Stimulated activated CD4-positive, alpha-beta T cell treated with anti-CD3 and anti-CD28 coated beads, Interleukin-2, amount 100 ng/mL, for 24 hours (primary cell): ENCODE results near the gene PPP4R2.
A peak's percentile ranks its signal among the peaks of the same experiment; 100 is the strongest.

Experiments used
- DNase-seq, 2 donors: peaks; one replicate each; pipeline ENCODE4 v3.0.0-alpha.2; 2020

PPP4R2 gene

DNA sequence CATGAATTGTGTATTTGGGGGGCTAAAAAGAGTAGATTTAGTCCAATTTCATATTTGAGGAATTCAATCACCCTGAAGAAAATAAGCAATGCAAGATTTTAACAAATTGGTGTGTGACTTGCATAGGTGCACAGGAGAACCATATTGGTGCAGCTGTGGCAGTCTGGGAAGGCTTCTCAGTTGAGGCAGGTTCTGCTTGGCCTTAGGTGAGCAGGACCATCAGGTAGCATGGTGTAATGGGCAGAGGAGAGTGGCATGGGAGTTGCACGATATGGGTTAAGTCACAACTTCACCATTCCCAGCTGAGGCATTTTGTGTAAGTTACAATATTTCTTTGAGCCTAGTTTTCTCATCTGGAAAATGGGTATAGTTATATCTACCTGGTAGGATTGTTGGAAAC, 75.3 kb downstream of the PPP4R2 start:
- no peak for DNase-seq

DNA sequence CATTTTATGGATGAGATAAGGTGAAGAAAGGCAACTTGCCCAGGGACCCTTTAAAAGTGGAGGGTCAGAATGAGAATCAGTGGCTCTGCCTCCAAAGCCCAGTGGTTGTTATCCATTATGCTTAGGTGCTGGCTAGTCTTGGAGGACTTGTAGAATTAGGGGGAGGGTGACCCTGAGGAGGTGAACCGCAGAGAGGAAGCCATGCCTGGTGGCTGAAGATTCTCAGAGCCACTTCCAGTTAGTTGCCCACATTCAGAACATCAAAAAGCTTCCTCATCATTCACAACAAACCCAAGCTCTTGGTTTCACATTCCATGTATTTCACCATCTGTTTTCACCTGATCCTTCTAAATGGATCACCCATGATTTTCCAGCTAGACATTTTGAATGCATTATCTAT, 76.0 kb downstream of the PPP4R2 start:
- no peak for DNase-seq

GRCh38 chr3:73073091-73073707, 76.6 kb downstream of the PPP4R2 start:
- no peak for DNase-seq

GRCh38 chr3:73074781-73075180, 78.2 kb downstream of the PPP4R2 start:
- no peak for DNase-seq

- DNase-seq: peak in 1 of 2 donors; percentile 18
These were observed 83.8 kb downstream of the PPP4R2 start for GRCh38 chr3:73080216-73080966.

DNA sequence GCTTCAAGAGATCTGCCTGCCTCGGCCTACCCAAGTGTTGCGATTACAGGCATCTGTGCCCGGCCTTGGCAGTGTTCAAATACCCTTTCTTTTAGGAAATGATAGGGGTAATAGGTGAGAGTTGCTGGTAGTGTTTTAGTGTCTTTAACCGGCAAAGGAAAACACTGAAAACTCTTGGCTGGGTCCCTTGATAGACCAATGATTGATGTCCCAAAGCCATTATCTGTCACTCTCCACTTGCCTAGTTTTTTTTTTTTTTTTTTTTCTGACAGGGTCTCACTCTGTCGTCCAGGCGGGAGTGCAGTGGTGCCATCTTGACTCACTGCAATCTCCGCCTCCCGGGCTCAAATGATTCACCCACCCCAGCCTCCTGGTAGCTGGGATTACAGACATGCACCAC, 84.5 kb downstream of the PPP4R2 start:
- DNase-seq: no peak

- no peak for DNase-seq
These were observed 87.6 kb downstream of the PPP4R2 start for GRCh38 chr3:73084170-73084569.

DNA sequence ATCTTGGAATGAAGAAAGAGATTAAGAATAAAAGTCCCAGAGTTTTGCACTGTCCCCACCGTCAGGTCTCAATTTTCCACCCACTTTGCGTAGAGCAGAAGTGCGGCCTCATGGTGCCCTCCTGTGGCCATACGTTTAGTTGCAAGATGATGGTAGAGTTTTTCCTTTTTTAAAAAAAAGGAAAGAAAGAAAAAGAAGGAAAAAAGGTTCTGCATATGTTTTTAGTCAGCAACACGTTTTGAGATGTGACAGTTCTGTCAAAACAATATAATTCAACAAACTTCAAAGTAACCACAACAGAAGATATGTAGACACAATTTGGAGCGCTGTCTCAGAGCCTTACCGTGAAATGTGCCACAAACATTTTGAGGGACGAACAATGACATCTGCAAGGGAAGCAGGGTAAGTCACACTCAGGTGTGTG, 89.5 kb downstream of the PPP4R2 start:
- DNase-seq: peak; percentile 57 to 64

GRCh38 chr3:73094129-73094528, 97.5 kb downstream of the PPP4R2 start:
- DNase-seq: no peak

DNA sequence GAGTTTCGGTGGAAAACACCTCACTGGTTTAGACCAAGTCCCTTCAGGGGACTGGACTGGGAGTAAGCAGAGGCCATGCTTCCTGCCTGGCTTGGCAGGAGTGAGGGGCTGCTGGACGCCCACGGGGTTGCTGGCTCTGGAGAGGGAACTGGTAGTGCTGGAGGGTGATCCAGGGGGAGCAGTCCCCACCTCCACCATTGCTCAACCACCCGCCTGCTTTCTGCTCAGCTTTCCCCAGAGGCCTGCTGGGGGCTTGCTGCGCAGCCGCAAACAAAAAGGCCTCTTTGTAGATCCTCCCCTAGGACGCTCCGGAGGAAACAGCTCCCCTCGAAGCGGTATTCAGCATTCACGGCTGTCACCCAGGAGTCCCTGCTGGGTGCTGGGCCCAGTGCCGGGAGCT, 98.3 kb downstream of the PPP4R2 start:
- no peak for DNase-seq

- no peak for DNase-seq
These were observed 99.6 kb downstream of the PPP4R2 start for GRCh38 chr3:73096169-73096568.

- DNase-seq: no peak
These were observed 101.4 kb downstream of the PPP4R2 start for GRCh38 chr3:73098026-73098425.

- no peak for DNase-seq
These were observed 102.3 kb downstream of the PPP4R2 start for GRCh38 chr3:73098873-73099272.

DNA sequence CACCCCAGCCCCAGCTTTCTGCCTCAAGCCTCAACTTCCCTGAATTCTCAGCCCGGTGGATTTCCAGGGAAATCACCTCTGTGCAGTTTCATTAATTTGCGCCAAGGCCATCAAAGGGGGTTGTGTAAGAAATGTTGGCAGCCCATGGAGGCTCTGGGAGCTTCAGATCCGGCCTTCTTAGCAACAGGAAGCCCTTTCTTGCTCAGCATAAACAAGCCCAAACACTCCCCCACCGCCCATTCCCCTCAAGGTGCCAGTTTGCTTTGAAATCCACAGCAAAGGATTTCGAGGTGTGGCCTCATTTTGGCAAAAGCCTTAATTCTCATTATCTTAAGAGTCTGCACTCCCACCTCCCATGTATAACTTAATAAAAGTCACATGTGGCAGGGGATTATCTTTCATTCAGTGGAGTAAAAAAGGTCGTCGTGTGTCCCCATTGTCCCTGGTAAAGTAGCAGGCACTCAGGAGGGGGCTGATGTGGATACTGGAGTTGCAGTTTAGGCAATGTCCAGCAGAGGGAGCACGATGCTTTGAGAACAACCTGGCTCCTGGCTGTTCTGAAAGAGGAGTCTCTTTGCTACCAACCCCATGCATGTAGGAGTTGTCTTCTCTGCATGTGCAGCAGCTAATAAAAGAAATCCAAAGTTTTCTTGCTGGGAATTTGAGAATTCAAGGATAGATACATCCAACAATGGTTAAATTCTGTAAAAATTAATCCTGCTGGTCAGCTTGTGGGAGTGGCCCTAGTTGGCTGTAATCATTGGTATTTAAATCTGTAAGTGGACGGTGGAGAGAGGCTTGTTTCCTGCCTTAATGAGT, 104.3 kb downstream of the PPP4R2 start:
- peak; percentile 84 to 87 for DNase-seq

DNA sequence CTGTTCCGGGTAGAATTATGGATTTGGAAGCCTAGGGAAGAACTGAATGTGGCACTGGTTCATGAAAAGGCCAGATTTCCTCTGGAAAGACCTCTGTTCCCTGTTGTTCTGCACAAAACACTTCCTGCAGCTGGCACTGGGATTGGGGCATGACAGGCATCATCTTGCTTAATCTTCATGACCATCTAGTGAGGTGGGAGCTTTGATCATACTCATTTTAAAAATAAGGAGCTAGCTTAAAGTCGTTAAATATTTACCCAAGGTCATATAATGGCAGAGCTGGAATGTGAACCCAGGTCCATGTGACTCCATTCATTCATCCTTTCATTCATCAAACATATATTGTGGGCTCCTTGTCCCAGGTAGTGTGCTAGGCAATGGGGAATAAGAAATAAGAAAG, 105.3 kb downstream of the PPP4R2 start:
- DNase-seq: no peak

DNA sequence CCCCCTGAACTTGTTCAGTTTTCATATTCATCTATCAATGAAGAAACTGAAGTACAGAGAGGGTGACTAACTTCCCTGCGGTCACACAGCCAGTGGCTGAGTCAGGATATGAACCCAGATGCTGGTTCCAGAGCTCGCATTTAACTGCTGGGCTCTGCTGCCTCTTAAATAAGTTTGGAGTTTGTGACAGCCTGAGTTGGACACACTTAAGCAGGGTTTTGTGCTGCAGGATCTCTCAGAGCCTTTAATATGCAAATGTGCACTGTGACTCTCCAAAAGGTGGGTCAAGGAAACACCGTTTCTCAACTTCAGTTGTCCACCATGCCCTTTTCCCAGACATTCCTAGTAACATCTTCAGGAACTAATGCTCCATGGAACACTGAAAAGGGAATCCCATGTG, 110.6 kb downstream of the PPP4R2 start:
- DNase-seq: no peak

DNA sequence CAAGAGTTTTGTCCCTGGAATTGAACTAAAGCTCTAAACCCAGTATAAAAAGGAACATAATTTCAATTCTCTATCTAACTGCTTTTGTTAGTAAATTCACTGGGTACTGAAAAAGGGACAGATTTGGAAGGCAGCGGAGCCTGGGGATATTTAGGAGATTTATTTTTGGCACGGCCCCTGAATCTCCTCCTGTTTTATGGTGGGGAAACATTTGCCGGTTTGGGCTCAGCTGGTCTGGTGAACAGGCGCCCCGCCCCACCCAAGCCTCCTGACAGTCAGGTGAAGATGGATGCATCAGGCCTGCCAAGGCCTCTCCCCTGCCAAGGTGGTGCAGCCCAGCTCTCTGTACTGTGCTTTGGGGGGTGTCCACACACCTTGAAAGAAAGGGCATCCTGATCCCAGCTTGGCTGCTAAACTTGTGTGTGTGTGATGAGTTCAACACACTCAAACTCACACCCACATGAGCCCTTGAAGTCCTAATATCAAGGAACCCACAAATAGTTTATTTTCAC, 111.1 kb downstream of the PPP4R2 start:
- no peak for DNase-seq

DNA sequence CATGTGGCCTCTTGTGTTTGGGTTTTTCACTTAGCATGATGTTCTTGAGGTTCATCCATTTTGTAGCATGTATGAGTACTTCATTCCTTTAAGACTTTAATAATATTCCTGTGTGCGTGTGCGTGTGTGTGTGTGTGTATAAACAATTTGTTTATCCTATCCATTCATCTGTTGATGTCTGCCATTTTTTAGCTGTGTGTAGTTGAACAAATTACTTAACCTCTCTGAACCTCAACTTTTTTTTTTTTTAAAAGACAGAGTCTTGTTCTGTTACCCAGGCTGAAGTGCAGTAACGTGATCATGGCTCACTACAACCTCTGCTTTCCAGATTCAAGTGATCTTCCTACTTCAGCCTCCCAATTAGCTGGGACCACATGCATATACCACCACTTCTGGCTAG, 112.1 kb downstream of the PPP4R2 start:
- DNase-seq: no peak

DNA sequence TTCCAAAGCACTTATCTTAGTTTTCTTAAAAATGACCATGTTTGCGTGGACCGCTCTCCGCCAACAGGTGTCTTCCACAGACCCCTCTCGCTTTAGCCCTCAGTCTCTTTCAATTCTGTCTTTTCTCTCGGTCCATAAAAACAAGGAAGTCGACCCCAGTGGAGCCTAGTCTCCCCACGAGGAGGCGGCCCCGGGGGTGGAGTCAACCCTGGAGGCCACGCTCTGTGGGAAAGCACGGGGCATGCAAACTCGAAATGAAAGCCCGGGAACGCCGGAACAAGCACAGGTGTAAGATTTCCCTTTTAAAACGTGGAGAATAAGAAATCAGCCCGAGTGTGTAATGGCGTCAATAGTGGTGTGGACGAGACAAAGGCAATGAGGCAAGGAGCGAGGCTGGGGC, 113.9 kb downstream of the PPP4R2 start:
- no peak for DNase-seq

DNA sequence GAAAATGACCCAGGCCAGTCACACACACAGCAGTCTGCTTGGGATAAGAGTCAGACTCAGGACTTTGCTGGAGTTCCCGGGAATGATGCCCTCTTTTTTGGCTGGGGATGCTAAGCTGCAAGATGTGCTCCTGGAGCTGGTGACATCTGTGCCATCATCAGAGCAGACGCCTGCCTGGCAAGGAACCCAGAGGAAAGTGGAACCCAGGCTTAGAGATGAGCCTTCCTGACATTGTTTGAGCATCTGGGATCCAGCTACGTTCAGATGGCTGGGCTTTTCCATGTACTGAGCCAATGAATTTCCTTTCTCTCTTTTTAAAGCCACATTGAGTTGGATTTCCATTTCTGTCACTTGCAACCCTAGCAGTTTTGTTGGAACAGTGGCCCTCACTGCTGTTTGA, 118.1 kb downstream of the PPP4R2 start:
- no peak for DNase-seq

DNA sequence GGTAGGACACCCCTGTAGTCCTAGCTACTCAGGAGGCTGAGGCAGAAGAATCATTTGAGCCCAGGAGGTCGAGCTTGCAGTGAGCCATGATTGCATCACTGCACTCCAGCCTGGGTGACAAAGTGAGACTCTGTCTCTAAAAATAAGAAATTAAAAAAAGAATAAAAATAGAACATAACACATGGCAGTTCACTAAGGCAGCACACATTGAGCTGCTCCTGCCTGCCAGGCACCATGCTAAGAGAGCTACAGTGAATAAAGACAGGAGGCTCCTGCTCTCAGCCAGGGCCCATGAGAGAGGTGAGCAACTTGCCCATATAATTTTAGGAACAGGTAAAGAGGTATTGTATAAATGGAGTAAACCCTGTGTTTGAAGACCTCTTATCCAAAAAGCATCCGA, 119.2 kb downstream of the PPP4R2 start:
- no peak for DNase-seq
